Activated naive CD4-positive, alpha-beta T cell treated with anti-CD3 and anti-CD28 coated beads for 36 hours (primary cell): ENCODE measurements around the gene SLC44A4. TPM values are rescaled to one million over a fixed set of nuclear protein-coding genes. Genes with fewer than 3 reads are reported as not detected.

ENCODE experiments used
- CTCF ChIA-PET: fragments of 350-600 bp; sonication (Branson Sonifier 250); formaldehyde crosslinking; loops from one replicate; lab custom pipeline; 2021; ENCODE audit warnings: antibody characterized with exemption; lab: Charles Lee
- DNase-seq: peaks from one replicate; pipeline ENCODE4 v3.0.0-alpha.2; 2020
- H3K27ac Mint-ChIP-seq: one replicate; pipeline ENCODE4 v1.8.0; 2021; ENCODE audit warnings: mild to moderate bottlenecking, mixed read lengths
- H3K27me3 Mint-ChIP-seq: one replicate; pipeline ENCODE4 v1.8.0; 2021; ENCODE audit warnings: low read depth, mixed read lengths
- H3K36me3 Mint-ChIP-seq: one replicate; pipeline ENCODE4 v1.8.0; 2021; ENCODE audit warnings: low read depth, mixed read lengths
- H3K4me1 Mint-ChIP-seq: one replicate; pipeline ENCODE4 v1.8.0; 2021; ENCODE audit warnings: low read depth, mixed read lengths
- H3K4me3 Mint-ChIP-seq: one replicate; pipeline ENCODE4 v1.8.0; 2021; ENCODE audit warnings: mild to moderate bottlenecking, moderate library complexity, mixed read lengths
- H3K9me3 Mint-ChIP-seq: one replicate; pipeline ENCODE4 v1.8.0; 2021; ENCODE audit warnings: mixed read lengths
- intact Hi-C: fragments of 100-400 bp; cut with micrococcal nuclease; formaldehyde crosslinking; loops from one replicate; pipeline ENCODE4 v1.15.1; 2023
- total RNA-seq, 2 experiments: library from RNA; stranded (reverse); gene quantifications; one replicate each; pipeline ENCODE4 v1.2.3, GENCODE V29; 2021

SLC44A4 gene
- total RNA-seq, 2 experiments from 2014 or later, result 0.10 TPM; not detected in 1

GRCh38 chr6:31887173-31888007, 8.6 kb upstream of the SLC44A4 start:
- no peaks in the 10 kb centered on the region for H3K4me1 Mint-ChIP-seq
- CTCF ChIA-PET, result interaction anchor here (0.5 to 0.8 kb wide), 5 partner anchors 12 to 175 kb away, joined by 3 read pairs; no protein-coding TSS in a partner anchor
- intact Hi-C loops, result no loop called here
- H3K9me3 Mint-ChIP-seq, result no peaks in the 10 kb centered on the region
- no peak overlapping the region for H3K27ac Mint-ChIP-seq
- H3K27me3 Mint-ChIP-seq, result no peaks in the 10 kb centered on the region
- no peak for DNase-seq
- no peak overlapping the region for H3K4me3 Mint-ChIP-seq
- peaks cover 20% of the 10 kb centered on the region for H3K36me3 Mint-ChIP-seq

GRCh38 chr6:31886541-31886991, 7.8 kb upstream of the SLC44A4 start:
- CTCF ChIA-PET, result no interaction called here
- Mint-ChIP-seq H3K27me3 (no peaks in the 10 kb centered on the region), H3K9me3 (no peaks in the 10 kb centered on the region), H3K4me1 (no peaks in the 10 kb centered on the region), H3K4me3 (no peak overlapping the region), H3K36me3 (peaks cover 23% of the 10 kb centered on the region), H3K27ac (no peak overlapping the region)
- intact Hi-C loops, result no loop called here
- DNase-seq, result no peak

GRCh38 chr6:31884528-31885035, 5.8 kb upstream of the SLC44A4 start:
- H3K4me3 Mint-ChIP-seq, result no peak overlapping the region
- CTCF ChIA-PET, result no interaction called here
- DNase-seq, result no peak
- H3K4me1 Mint-ChIP-seq, result no peaks in the 10 kb centered on the region
- peaks cover 23% of the 10 kb centered on the region for H3K36me3 Mint-ChIP-seq
- intact Hi-C loops, result no loop called here
- H3K27ac Mint-ChIP-seq, result no peak overlapping the region
- no peaks in the 10 kb centered on the region for H3K27me3 Mint-ChIP-seq
- H3K9me3 Mint-ChIP-seq, result no peaks in the 10 kb centered on the region

- DNase-seq, result no peak
- H3K9me3 Mint-ChIP-seq, result no peaks in the 10 kb centered on the region
- H3K36me3 Mint-ChIP-seq, result peaks cover 19% of the 10 kb centered on the region
- no peaks in the 10 kb centered on the region for H3K27me3 Mint-ChIP-seq
- no peak overlapping the region for H3K27ac Mint-ChIP-seq
- intact Hi-C loops, result no loop called here
- CTCF ChIA-PET, result interaction anchor here (0.9 to 1.0 kb wide), 2 partner anchors 69 to 173 kb away, joined by 3 read pairs; no protein-coding TSS in a partner anchor
- no peak overlapping the region for H3K4me3 Mint-ChIP-seq
- no peaks in the 10 kb centered on the region for H3K4me1 Mint-ChIP-seq
Measured at GRCh38 chr6:31883676-31884075, 4.9 kb upstream of the SLC44A4 start.

- H3K9me3 Mint-ChIP-seq, result no peaks in the 10 kb centered on the region
- no peaks in the 10 kb centered on the region for H3K27me3 Mint-ChIP-seq
- H3K4me3 Mint-ChIP-seq, result no peak overlapping the region
- peaks cover 18% of the 10 kb centered on the region for H3K36me3 Mint-ChIP-seq
- intact Hi-C loops, result no loop called here
- CTCF ChIA-PET, result no interaction called here
- no peak overlapping the region for H3K27ac Mint-ChIP-seq
- DNase-seq, result no peak
- H3K4me1 Mint-ChIP-seq, result no peaks in the 10 kb centered on the region
Measured at GRCh38 chr6:31882344-31882743, 3.5 kb upstream of the SLC44A4 start.

GRCh38 chr6:31881136-31881859, 2.5 kb upstream of the SLC44A4 start:
- Mint-ChIP-seq H3K4me3 (no peak overlapping the region), H3K4me1 (no peaks in the 10 kb centered on the region), H3K27ac (no peak overlapping the region), H3K36me3 (peaks cover 15% of the 10 kb centered on the region), H3K27me3 (no peaks in the 10 kb centered on the region), H3K9me3 (no peaks in the 10 kb centered on the region)
- no peak for DNase-seq
- intact Hi-C loops, result no loop called here
- CTCF ChIA-PET, result no interaction called here

- DNase-seq, result no peak
- Mint-ChIP-seq H3K27ac (no peak overlapping the region), H3K27me3 (no peaks in the 10 kb centered on the region), H3K4me1 (no peaks in the 10 kb centered on the region), H3K9me3 (no peaks in the 10 kb centered on the region), H3K4me3 (no peak overlapping the region), H3K36me3 (peaks cover 12% of the 10 kb centered on the region)
- CTCF ChIA-PET, result interaction anchor here (0.6 to 1.1 kb wide), 3 partner anchors 8 to 220 kb away, joined by 3 read pairs; partner anchors contain the start of gene C6orf47
- intact Hi-C loops, result no loop called here
Measured at GRCh38 chr6:31880616-31881015, 1.8 kb upstream of the SLC44A4 start.

- CTCF ChIA-PET, result interaction anchor here (0.6 to 1.1 kb wide), 3 partner anchors 9 to 219 kb away, joined by 3 read pairs; partner anchors contain the start of gene C6orf47
- H3K9me3 Mint-ChIP-seq, result no peaks in the 10 kb centered on the region
- no peak for DNase-seq
- H3K4me1 Mint-ChIP-seq, result no peaks in the 10 kb centered on the region
- H3K4me3 Mint-ChIP-seq, result no peak overlapping the region
- H3K27ac Mint-ChIP-seq, result no peak overlapping the region
- intact Hi-C loops, result no loop called here
- H3K27me3 Mint-ChIP-seq, result no peaks in the 10 kb centered on the region
- H3K36me3 Mint-ChIP-seq, result peaks cover 12% of the 10 kb centered on the region
Measured at GRCh38 chr6:31879901-31880300, 1.1 kb upstream of the SLC44A4 start.

- no peak for DNase-seq
- CTCF ChIA-PET, result no interaction called here
- Mint-ChIP-seq H3K9me3 (no peaks in the 10 kb centered on the region), H3K4me1 (no peaks in the 10 kb centered on the region), H3K27ac (no peak overlapping the region), H3K4me3 (no peak overlapping the region), H3K27me3 (no peaks in the 10 kb centered on the region), H3K36me3 (peaks cover 12% of the 10 kb centered on the region)
- intact Hi-C loops, result no loop called here
Measured at GRCh38 chr6:31879143-31879542, 346 bp upstream of the SLC44A4 start.

- peaks cover 12% of the 10 kb centered on the region for H3K36me3 Mint-ChIP-seq
- H3K4me3 Mint-ChIP-seq, result no peak overlapping the region
- H3K27ac Mint-ChIP-seq, result no peak overlapping the region
- no peak for DNase-seq
- no peaks in the 10 kb centered on the region for H3K4me1 Mint-ChIP-seq
- CTCF ChIA-PET, result no interaction called here
- intact Hi-C loops, result no loop called here
- no peaks in the 10 kb centered on the region for H3K27me3 Mint-ChIP-seq
- H3K9me3 Mint-ChIP-seq, result no peaks in the 10 kb centered on the region
Measured at GRCh38 chr6:31878222-31878621, 575 bp downstream of the SLC44A4 start.

GRCh38 chr6:31877651-31878161, 1.1 kb downstream of the SLC44A4 start:
- Mint-ChIP-seq H3K27me3 (no peaks in the 10 kb centered on the region), H3K9me3 (no peaks in the 10 kb centered on the region), H3K4me1 (no peaks in the 10 kb centered on the region), H3K36me3 (peaks cover 12% of the 10 kb centered on the region), H3K27ac (no peak overlapping the region), H3K4me3 (no peak overlapping the region)
- intact Hi-C loops, result no loop called here
- DNase-seq, result no peak
- CTCF ChIA-PET, result no interaction called here

GRCh38 chr6:31877125-31877650, 1.6 kb downstream of the SLC44A4 start:
- CTCF ChIA-PET, result no interaction called here
- Mint-ChIP-seq H3K9me3 (no peaks in the 10 kb centered on the region), H3K36me3 (peaks cover 9% of the 10 kb centered on the region), H3K27me3 (no peaks in the 10 kb centered on the region), H3K27ac (no peak overlapping the region), H3K4me1 (no peaks in the 10 kb centered on the region), H3K4me3 (no peak overlapping the region)
- no peak for DNase-seq
- intact Hi-C loops, result no loop called here
